SK-N-SH (cell line): Measurements from ENCODE around the gene GRK3. TPM values are rescaled to one million over a fixed set of nuclear protein-coding genes. Genes with fewer than 3 reads are reported as not detected.

Experiments
- CTCF ChIA-PET: fragments of 300-600, 350-600 bp; formaldehyde crosslinking; extraction: SDS; loops from one replicate; lab custom pipeline; 2021; lab: Yijun Ruan, JAX
- POLR2A ChIA-PET: fragments of 350-600 bp; sonication (Branson Sonifier 250); formaldehyde crosslinking; extraction: SDS; loops from one replicate; lab custom pipeline; 2020; ENCODE audit warnings: antibody characterized with exemption, inconsistent platforms; lab: Yijun Ruan, JAX
- DNase-seq: peaks from one replicate; pipeline ENCODE4 v3.0.0; 2012
- H2AFZ ChIP-seq: fragments of 200-600 bp; sonication (generic); 2 replicates; pipeline ENCODE4 v1.8.1; 2016; ENCODE audit warnings: antibody characterized with exemption, mild to moderate bottlenecking, low read depth
- H3F3A ChIP-seq: fragments of 200-600 bp; sonication (generic); replicated peaks from 2 replicates; pipeline ENCODE3; 2016; ENCODE audit warnings: antibody characterized with exemption, mild to moderate bottlenecking; ENCODE audit not compliant: insufficient read depth
- H3K27ac ChIP-seq, 2 experiments: fragments of 200-500 bp in 1 of 2; fragments of 200-600 bp in 1 of 2; sonication (Bioruptor generic) in 1 of 2; sonication (generic), shearing (Covaris generic) in 1 of 2; 2 replicates each; pipeline versions ENCODE4 v1.5.1 to v1.6.1; 2014 to 2016; ENCODE audit warnings: low read depth in 2 of 2, inconsistent platforms in 1 of 2, low read length in 1 of 2, mild to moderate bottlenecking in 1 of 2, mixed read lengths in 1 of 2
- H3K27me3 ChIP-seq: fragments of 200-600 bp; sonication (generic), shearing (Covaris generic); 2 replicates; pipeline ENCODE4 v1.6.1; 2016; ENCODE audit warnings: mixed run types; ENCODE audit not compliant: insufficient read depth
- H3K36me3 ChIP-seq, 2 experiments: fragments of 200-500 bp in 1 of 2; fragments of 200-600 bp in 1 of 2; sonication (Bioruptor generic) in 1 of 2; sonication (generic) in 1 of 2; replicated peaks in 1 of 2; 2 replicates each; pipeline versions ENCODE3 to v1.5.1; 2014 to 2016; ENCODE audit warnings: low read length in 1 of 2, mild to moderate bottlenecking in 1 of 2; ENCODE audit not compliant: insufficient read depth in 2 of 2, control insufficient read depth in 1 of 2
- H3K4me1 ChIP-seq, 2 experiments: fragments of 200-500 bp in 1 of 2; fragments of 200-600 bp in 1 of 2; sonication (Bioruptor generic) in 1 of 2; sonication (generic), shearing (Covaris generic) in 1 of 2; 2 replicates each; pipeline versions ENCODE4 v1.5.1 to v1.6.1; 2014 to 2016; ENCODE audit warnings: low read depth in 1 of 2, low read length in 1 of 2, mixed run types in 1 of 2; ENCODE audit not compliant: insufficient read depth in 2 of 2, control insufficient read depth in 1 of 2
- H3K4me2 ChIP-seq: fragments of 200-600 bp; sonication (generic), shearing (Covaris generic); 2 replicates; pipeline ENCODE4 v1.6.1; 2017; ENCODE audit warnings: mixed run types
- H3K4me3 ChIP-seq, 2 experiments: fragments of 200-500 bp in 1 of 2; fragments of 200-600 bp in 1 of 2; sonication (Bioruptor generic) in 1 of 2; sonication (generic), shearing (Covaris generic) in 1 of 2; 2 replicates each; pipeline versions ENCODE4 v1.5.1 to v1.8.1; 2014 to 2016; ENCODE audit warnings: low read depth in 2 of 2, inconsistent platforms in 1 of 2, low read length in 1 of 2, mild to moderate bottlenecking in 1 of 2, mixed read lengths in 1 of 2, moderate library complexity in 1 of 2
- H3K79me2 ChIP-seq: fragments of 200-600 bp; sonication (generic); 2 replicates; pipeline ENCODE4 v1.8.1; 2017; ENCODE audit warnings: mild to moderate bottlenecking; ENCODE audit not compliant: insufficient read depth
- H3K9ac ChIP-seq: fragments of 200-600 bp; sonication (generic); 2 replicates; pipeline ENCODE4 v1.6.1; 2017; ENCODE audit warnings: mixed run types
- H3K9me2 ChIP-seq: fragments of 200-600 bp; sonication (generic); 2 replicates; pipeline ENCODE4 v1.6.1; 2017; ENCODE audit warnings: mixed run types
- H3K9me3 ChIP-seq: fragments of 200-600 bp; sonication (generic); 2 replicates; pipeline ENCODE4 v1.6.1; 2017; ENCODE audit warnings: mixed run types, mild to moderate bottlenecking, moderate library complexity
- H4K20me1 ChIP-seq: fragments of 200-600 bp; sonication (generic); 2 replicates; pipeline ENCODE4 v1.6.1; 2017; ENCODE audit warnings: mild to moderate bottlenecking, mixed run types; ENCODE audit not compliant: insufficient read depth
- CTCF ChIP-seq: fragments of 200-600 bp; sonication (generic); IDR thresholded peaks from 2 replicates; pipeline ENCODE4 v1.6.1; 2017; ENCODE audit warnings: antibody characterized with exemption, mild to moderate bottlenecking, moderate library complexity
- EP300 ChIP-seq, 2 experiments: IDR thresholded peaks; 2 replicates each; pipeline versions ENCODE4 v1.4.0 to v1.6.1; 2012; ENCODE audit warnings: borderline replicate concordance in 1 of 2, low read depth in 1 of 2, low read length in 1 of 2
- EZH2phosphoT487 ChIP-seq: fragments of 200-600 bp; sonication (generic); IDR thresholded peaks from 2 replicates; pipeline ENCODE4 v1.6.1; 2017; ENCODE audit warnings: low read depth, mixed run types, mild to moderate bottlenecking, antibody characterized with exemption, moderate library complexity, borderline replicate concordance
- FOXM1 ChIP-seq: IDR thresholded peaks from 2 replicates; pipeline ENCODE4 v1.4.0; 2012; ENCODE audit warnings: low read depth, mild to moderate bottlenecking
- GATA2 ChIP-seq: sonication (generic); formaldehyde crosslinking; IDR thresholded peaks from 2 replicates; pipeline ENCODE4 v1.5.0; 2020; ENCODE audit warnings: mild to moderate bottlenecking, missing genetic modification reagents
- IRF3 ChIP-seq: fragments of 150-350 bp; IDR thresholded peaks from 2 replicates; pipeline ENCODE4 v1.6.1; 2016; ENCODE audit warnings: mild to moderate bottlenecking, low read depth, low read length
- JUND ChIP-seq: IDR thresholded peaks from 2 replicates; pipeline ENCODE4 v1.4.0; 2012
- MAX ChIP-seq: IDR thresholded peaks from 2 replicates; pipeline ENCODE4 v1.4.0; 2012; ENCODE audit warnings: low read depth
- MXI1 ChIP-seq: IDR thresholded peaks from 2 replicates; pipeline ENCODE4 v1.6.1; 2012; ENCODE audit warnings: mild to moderate bottlenecking, low read depth, low read length, improper control_type of control experiment
- NFIC ChIP-seq: IDR thresholded peaks from 2 replicates; pipeline ENCODE4 v1.4.0; 2012; ENCODE audit warnings: borderline replicate concordance
- RCOR1 ChIP-seq: fragments of 150-350 bp; IDR thresholded peaks from 2 replicates; pipeline ENCODE4 v1.6.1; 2017; ENCODE audit warnings: antibody characterized with exemption, low read length
- RXRA ChIP-seq: IDR thresholded peaks from 2 replicates; pipeline ENCODE4 v1.4.0; 2012; ENCODE audit warnings: low read depth, mild to moderate bottlenecking, borderline replicate concordance
- USF2 ChIP-seq: fragments of 150-350 bp; IDR thresholded peaks from 2 replicates; pipeline ENCODE4 v1.6.1; 2017; ENCODE audit warnings: antibody characterized with exemption, low read length, low read depth, borderline replicate concordance
- ZBTB33 ChIP-seq: IDR thresholded peaks from 2 replicates; pipeline ENCODE4 v1.4.0; 2012; ENCODE audit warnings: low read depth, borderline replicate concordance
- WGBS: methylation state at CpG from one replicate; pipeline ENCODE4 v1.1.6; 2017; ENCODE audit warnings: low lambda C conversion rate; 5-methylcytosine and 5-hydroxymethylcytosine counted together
- polyA plus RNA-seq, 3 experiments: library from polyadenylated mRNA; depleted of rRNA; stranded (reverse); fragments of >200 nt; gene quantifications; 2 replicates each; pipeline ENCODE4 v1.2.3, GENCODE V29; 2012

GRK3 gene
- polyA plus RNA-seq, 1 of the 3 experiments (the other 2 are of a cell fraction), result 1.3 TPM

- ChIA-PET POLR2A (no interaction called here), CTCF (interaction anchor here (0.7 to 1.3 kb wide), 6 partner anchors 128 to 367 kb away, joined by 3 to 5 read pairs (median 4); no protein-coding TSS in a partner anchor)
These were observed 4.9 kb downstream of the GRK3 start for GRCh38 chr22:25569361-25569760.

GRCh38 chr22:25569983-25570382, 5.5 kb downstream of the GRK3 start:
- 0 out of 2 replicates have a peak, but pooled peaks cover 3% of the 10 kb centered on the region for H3K79me2 ChIP-seq
- CTCF ChIA-PET, result interaction anchor here (0.7 to 1.3 kb wide), 8 partner anchors 12 to 368 kb away, joined by 3 to 5 read pairs (median 3); no protein-coding TSS in a partner anchor
- 92% methylated on average over 10 of the region's 10 CpGs for WGBS

More at GRCh38 chr22:25569361-25569760, 4.9 kb downstream of the GRK3 start:
- Histone ChIP-seq H3K9ac (no peak overlapping the region), H2AFZ (no peak overlapping the region), H3K9me3 (no peaks in the 10 kb centered on the region), H3K79me2 (0 out of 2 replicates have a peak, but pooled peaks cover 3% of the 10 kb centered on the region), H4K20me1 (no peaks in the 10 kb centered on the region), H3K36me3 (no peaks in the 10 kb centered on the region), H3F3A (no peaks in the 10 kb centered on the region), H3K27ac (peak overlapping the region in 1 of 2 experiments; percentile 96; a peak in 2 of 4 replicates), H3K4me2 (no peak overlapping the region), H3K9me2 (no peaks in the 10 kb centered on the region), H3K27me3 (no peaks in the 10 kb centered on the region; the same call in 1 of the 2 replicates), H3K4me1 (peaks cover 5 to 10% of the 10 kb centered on the region in 2 experiments; a peak in 2 of 4 replicates), H3K4me3 (no peak overlapping the region; a peak in 1 of 4 replicates)
- no peak for DNase-seq
- TF ChIP-seq EZH2phosphoT487 (no peak), MXI1 (0 out of 2 replicates have a peak, but pooled peaks have one; percentile 21)
- 76% methylated on average over 9 of the region's 9 CpGs for WGBS

GRCh38 chr22:25570486-25570885, 6.0 kb downstream of the GRK3 start:
- no peaks in the 10 kb centered on the region for H3K9me3 ChIP-seq
- H3K4me2 ChIP-seq, result no peak overlapping the region
- no peaks in the 10 kb centered on the region for H4K20me1 ChIP-seq
- no peaks in the 10 kb centered on the region for H3K27me3 ChIP-seq
- H3K9ac ChIP-seq, result no peak overlapping the region
- no peak for DNase-seq
- H3K4me1 ChIP-seq, result peaks cover 4 to 12% of the 10 kb centered on the region in 2 experiments; a peak in 2 of 4 replicates
- no peaks in the 10 kb centered on the region for H3F3A ChIP-seq
- peak overlapping the region in 1 of 2 experiments; percentile 96; a peak in 2 of 4 replicates for H3K27ac ChIP-seq
- no peak overlapping the region for H2AFZ ChIP-seq
- no peak overlapping the region for H3K4me3 ChIP-seq
- POLR2A ChIA-PET, result no interaction called here
- WGBS, result 84% methylated on average over 2 of the region's 2 CpGs
- no peaks in the 10 kb centered on the region for H3K36me3 ChIP-seq
- CTCF ChIA-PET, result interaction anchor here (0.8 to 1.3 kb wide), 3 partner anchors 12 to 202 kb away, joined by 3 to 4 read pairs (median 3); no protein-coding TSS in a partner anchor
- H3K79me2 ChIP-seq, result 0 out of 2 replicates have a peak, but pooled peaks cover 3% of the 10 kb centered on the region
- H3K9me2 ChIP-seq, result no peaks in the 10 kb centered on the region
- no peak for TF ChIP-seq RXRA
- no peak for TF ChIP-seq MAX
- no peak for TF ChIP-seq IRF3
- no peak for TF ChIP-seq NFIC
- TF ChIP-seq ZBTB33, result no peak
- no peak for TF ChIP-seq RCOR1
- no peak for TF ChIP-seq CTCF
- TF ChIP-seq JUND, result no peak
- TF ChIP-seq FOXM1, result no peak

More at GRCh38 chr22:25569983-25570382, 5.5 kb downstream of the GRK3 start:
- TF ChIP-seq GATA2 (CRISPR knock-in tag) (no peak), EP300 (IDR thresholded peaks at IDR 0.05; ENCODE audit: borderline replicate concordance in 1 of 2, low read depth in 1 of 2, low read length in 1 of 2) (no peak), USF2 (no peak)
- Histone ChIP-seq H3K36me3 (no peaks in the 10 kb centered on the region), H3K9me2 (no peaks in the 10 kb centered on the region), H2AFZ (no peak overlapping the region), H3F3A (no peaks in the 10 kb centered on the region), H3K27ac (peak overlapping the region in 1 of 2 experiments; percentile 96; a peak in 2 of 4 replicates), H3K27me3 (no peaks in the 10 kb centered on the region), H3K4me2 (no peak overlapping the region), H3K9ac (no peak overlapping the region), H4K20me1 (no peaks in the 10 kb centered on the region), H3K4me3 (no peak overlapping the region), H3K9me3 (no peaks in the 10 kb centered on the region), H3K4me1 (peaks cover 5 to 10% of the 10 kb centered on the region in 2 experiments; a peak in 2 of 4 replicates)
- POLR2A ChIA-PET, result no interaction called here
- DNase-seq, result no peak
